Measurements from ENCODE around the gene CHI3L2. TPM values are rescaled to one million over a fixed set of nuclear protein-coding genes. Genes with fewer than 3 reads are reported as not detected.

CHI3L2 gene
- total RNA-seq, 6 experiments from 2014 or later: 0.35 to 0.64 (median 0.57) TPM; not detected in 3

- Mint-ChIP-seq H3K4me3 (no peak overlapping the region), H3K36me3 (ENCODE audit: low read depth) (no peaks in the 10 kb centered on the region), H3K4me1 (ENCODE audit: low read depth) (no peaks in the 10 kb centered on the region), H3K9me3 (no peaks in the 10 kb centered on the region), H3K27me3 (ENCODE audit: insufficient read depth) (peaks cover 7% of the 10 kb centered on the region), H3K27ac (no peak overlapping the region)
- DNase-seq: no peak
- TF ChIP-seq CTCF (IDR thresholded peaks at IDR 0.05): no peak
These were observed 56.3 kb downstream of the CHI3L2 start for GRCh38 chr1:111283838-111284237.

- no peak for DNase-seq
- H3K27ac Mint-ChIP-seq: no peak overlapping the region
- H3K36me3 Mint-ChIP-seq (ENCODE audit: low read depth): no peaks in the 10 kb centered on the region
- no peak for TF ChIP-seq CTCF (IDR thresholded peaks at IDR 0.05)
- H3K4me1 Mint-ChIP-seq (ENCODE audit: low read depth): no peaks in the 10 kb centered on the region
- H3K9me3 Mint-ChIP-seq: no peaks in the 10 kb centered on the region
- H3K4me3 Mint-ChIP-seq: no peak overlapping the region
- H3K27me3 Mint-ChIP-seq (ENCODE audit: insufficient read depth): peaks cover 9% of the 10 kb centered on the region; the same call in 1 of the 2 replicates
These were observed 58.4 kb downstream of the CHI3L2 start for GRCh38 chr1:111285879-111286278.

- Mint-ChIP-seq H3K4me3 (no peak overlapping the region), H3K36me3 (ENCODE audit: low read depth) (no peaks in the 10 kb centered on the region), H3K27me3 (ENCODE audit: insufficient read depth) (peaks cover 9% of the 10 kb centered on the region), H3K9me3 (no peaks in the 10 kb centered on the region), H3K27ac (no peak overlapping the region), H3K4me1 (ENCODE audit: low read depth) (no peaks in the 10 kb centered on the region)
- no peak for TF ChIP-seq CTCF (IDR thresholded peaks at IDR 0.05)
- DNase-seq: no peak
These were observed 59.4 kb downstream of the CHI3L2 start for GRCh38 chr1:111286912-111287311.

- DNase-seq: no peak
- Mint-ChIP-seq H3K4me3 (no peak overlapping the region), H3K27me3 (ENCODE audit: insufficient read depth) (peaks cover 5% of the 10 kb centered on the region), H3K4me1 (ENCODE audit: low read depth) (no peaks in the 10 kb centered on the region), H3K36me3 (ENCODE audit: low read depth) (no peaks in the 10 kb centered on the region), H3K9me3 (no peaks in the 10 kb centered on the region), H3K27ac (no peak overlapping the region)
- TF ChIP-seq CTCF (IDR thresholded peaks at IDR 0.05): no peak
These were observed 61.9 kb downstream of the CHI3L2 start for GRCh38 chr1:111289371-111289770.

- no peak for TF ChIP-seq CTCF (IDR thresholded peaks at IDR 0.05)
- no peak overlapping the region for H3K4me3 Mint-ChIP-seq
- no peaks in the 10 kb centered on the region for H3K36me3 Mint-ChIP-seq (ENCODE audit: low read depth)
- H3K27ac Mint-ChIP-seq: no peak overlapping the region
- no peaks in the 10 kb centered on the region for H3K4me1 Mint-ChIP-seq (ENCODE audit: low read depth)
- H3K27me3 Mint-ChIP-seq (ENCODE audit: insufficient read depth): peaks cover 5% of the 10 kb centered on the region
- DNase-seq: no peak
- H3K9me3 Mint-ChIP-seq: no peaks in the 10 kb centered on the region
These were observed 62.6 kb downstream of the CHI3L2 start for GRCh38 chr1:111290104-111290503.

- Mint-ChIP-seq H3K27me3 (ENCODE audit: insufficient read depth) (peaks cover 5% of the 10 kb centered on the region), H3K9me3 (no peaks in the 10 kb centered on the region), H3K4me1 (ENCODE audit: low read depth) (no peaks in the 10 kb centered on the region), H3K36me3 (ENCODE audit: low read depth) (no peaks in the 10 kb centered on the region), H3K4me3 (no peak within 1 kb of the TSS), H3K27ac (no peak within 1 kb of the TSS)
- no peak for TF ChIP-seq CTCF (IDR thresholded peaks at IDR 0.05)
- no peak for DNase-seq
These were observed 63.1 kb downstream of the CHI3L2 start, which contains the start of gene CHIA for GRCh38 chr1:111290630-111291029. Gene CHIA (plus strand): TSS chr1:111290851. CDS start chr1:111310468, 19,617 bp downstream.

All from HFFc6 (cell line).